Superior temporal gyrus (tissue), 1 donor: ENCODE results near the gene SFT2D3.

ENCODE experiments used
- DNase-seq: peaks from one replicate; pipeline ENCODE4 v3.0.0-alpha.2; 2016; ENCODE audit errors: extremely low spot score

The SFT2D3 gene

DNA sequence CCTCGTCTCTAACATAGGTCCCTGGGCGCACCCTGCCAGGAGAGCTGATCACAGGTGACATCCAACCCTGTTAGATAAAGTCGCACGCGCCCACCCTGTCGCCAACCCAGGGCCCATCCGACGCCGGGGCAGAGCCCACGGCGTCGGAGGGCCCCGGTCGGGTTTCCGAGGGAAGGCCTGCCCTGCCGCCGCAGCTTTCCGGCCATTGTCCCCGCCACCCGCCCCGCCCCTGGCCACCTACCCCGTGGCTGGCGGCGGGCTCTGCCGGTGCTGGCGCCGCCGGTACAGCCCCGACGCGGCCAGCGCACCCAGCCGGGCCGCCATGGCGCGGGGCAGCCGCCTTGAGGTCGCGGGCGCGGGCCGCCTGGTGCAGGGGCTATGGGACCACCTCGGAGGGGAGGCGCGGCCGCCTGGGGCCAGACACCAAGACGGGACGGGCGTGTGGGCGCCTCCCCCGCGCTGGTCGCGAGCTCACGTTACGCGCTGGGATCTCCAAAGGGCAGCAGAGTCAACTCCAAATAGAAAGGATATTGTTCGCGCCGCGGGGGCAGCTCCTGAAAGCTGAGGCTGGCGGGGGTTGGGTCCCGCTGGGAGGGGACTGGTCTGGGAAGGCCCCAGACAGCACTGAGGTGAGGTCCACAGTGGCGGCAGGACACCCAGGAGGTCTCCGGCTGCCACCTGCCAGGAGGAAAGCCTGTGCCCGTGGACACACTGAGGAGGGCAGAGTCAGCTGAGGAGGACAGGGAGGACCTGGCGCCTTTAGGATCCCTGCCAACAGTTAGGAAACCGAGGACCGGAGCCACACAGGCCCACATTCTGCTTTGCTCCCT lies 37.0 kb upstream of the SFT2D3 start:
- no peak for DNase-seq

DNA sequence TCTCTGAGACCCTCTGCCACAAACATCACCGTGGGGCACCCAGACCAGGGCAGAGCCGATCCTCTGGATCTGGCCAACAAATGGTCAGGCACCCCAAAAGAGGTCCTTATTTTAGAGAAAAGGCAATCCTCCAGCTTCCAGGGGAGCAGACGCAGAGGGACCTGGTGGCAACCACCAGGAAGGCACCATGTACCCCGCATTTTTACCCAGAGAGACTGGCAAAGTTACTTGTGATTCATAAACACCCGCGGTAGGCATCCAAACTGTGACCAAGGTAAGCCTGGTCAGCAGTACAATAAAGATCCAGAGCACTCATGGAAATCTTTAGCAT lies 36.4 kb upstream of the SFT2D3 start:
- no peak for DNase-seq

DNA sequence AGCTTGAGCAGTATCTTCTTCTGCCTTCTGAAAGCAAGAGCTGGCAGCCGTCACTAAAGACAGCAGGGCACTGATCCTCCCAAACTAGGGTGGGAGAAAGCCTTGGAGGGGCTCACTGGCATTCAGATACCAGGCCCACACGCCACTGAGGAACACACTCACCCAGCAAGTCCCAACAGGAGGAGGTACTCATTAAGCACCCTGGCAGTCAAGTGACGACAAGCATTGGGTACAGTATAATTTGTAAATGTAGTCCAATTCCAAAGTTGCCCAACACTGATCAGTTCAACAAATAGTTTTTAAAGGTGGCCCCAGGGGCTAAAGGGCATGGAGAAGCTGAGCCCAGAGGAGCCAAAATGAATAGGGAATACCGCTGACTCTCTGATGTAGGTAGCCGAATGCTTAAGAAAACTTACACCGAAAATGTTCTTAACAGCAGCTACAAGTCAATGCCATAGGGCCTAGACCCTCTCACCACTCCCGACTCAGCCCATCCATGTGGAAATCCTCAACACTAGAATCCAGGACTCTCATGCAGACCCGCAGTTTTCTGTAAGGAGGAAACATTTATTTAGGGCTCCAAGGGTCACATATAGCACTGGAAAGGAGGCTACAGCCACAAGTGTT lies 35.9 kb upstream of the SFT2D3 start:
- DNase-seq, result no peak

DNA sequence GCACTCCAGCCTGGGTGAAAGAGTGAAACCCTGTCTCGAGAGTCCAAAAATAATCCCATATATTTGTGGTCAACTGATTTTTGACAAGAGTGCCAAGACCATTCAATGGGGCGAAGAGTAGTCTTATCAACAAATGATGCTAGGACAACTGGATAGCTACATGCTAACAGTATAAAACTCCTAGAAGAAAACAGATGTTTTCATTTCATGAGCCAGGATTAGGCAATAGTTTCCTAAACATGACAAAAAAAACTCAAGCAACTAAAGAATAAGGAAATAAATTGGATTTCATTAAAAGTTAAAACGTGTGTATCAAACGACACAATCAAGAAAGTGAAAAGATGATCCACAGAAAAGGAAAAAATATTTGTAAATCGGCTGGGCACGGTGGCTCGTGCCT lies 32.2 kb upstream of the SFT2D3 start:
- DNase-seq, result no peak

DNA sequence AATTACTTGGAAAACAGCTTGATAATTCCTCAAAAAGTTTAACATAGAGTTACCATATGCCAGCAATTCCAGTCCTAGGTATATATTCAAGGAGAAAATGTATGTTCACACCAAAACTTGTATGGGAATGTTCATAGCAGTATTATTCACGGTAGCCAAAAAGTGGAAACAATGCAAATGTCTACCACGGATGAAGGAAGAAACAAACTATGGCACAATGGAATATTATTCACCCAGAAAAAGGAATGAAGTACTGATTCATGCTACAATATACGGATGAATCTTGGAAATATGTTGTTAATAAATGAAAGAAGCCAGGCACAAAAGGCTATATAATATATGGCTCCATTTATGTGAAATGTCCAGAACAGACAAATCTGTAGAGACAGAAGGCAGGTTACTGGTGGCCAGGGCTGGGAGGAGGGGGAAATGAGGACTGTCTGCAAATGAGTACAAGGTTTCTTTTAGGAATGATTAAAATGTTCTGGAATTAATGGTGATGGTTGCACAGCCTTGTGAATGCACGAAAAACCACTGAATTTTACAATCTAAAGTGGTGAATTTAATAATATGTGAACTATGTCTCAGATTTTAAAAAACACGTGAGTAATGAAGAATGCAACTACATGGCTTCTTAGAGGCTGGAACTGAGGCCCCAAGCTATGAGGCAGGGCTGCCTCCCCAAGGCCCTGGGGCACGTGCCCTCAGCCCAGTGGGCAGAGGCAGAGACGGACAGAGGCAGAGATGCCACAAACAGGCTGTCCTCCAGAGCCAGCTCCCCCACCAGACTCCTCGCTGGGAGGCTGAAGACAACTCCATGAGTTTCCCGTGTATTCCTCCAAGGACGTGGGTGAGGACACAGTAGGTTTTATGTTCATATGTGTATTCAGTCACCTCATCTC lies 31.0 kb upstream of the SFT2D3 start:
- DNase-seq, result no peak

DNA sequence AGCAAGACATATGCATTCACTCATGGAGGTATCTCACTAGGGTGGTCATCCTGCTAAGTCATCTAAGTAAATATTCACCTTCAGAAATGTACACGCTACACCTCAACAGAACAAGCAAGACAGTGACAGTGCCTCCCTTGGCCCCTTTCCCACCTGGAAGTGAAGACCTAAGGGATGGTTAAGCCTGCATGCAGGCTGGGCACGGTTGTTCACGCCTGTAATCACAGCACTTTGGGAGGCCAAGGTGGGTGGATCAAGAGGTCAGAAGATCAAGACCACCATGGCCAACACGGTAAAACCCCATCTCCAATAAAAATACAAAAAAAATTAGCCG lies 30.4 kb upstream of the SFT2D3 start:
- DNase-seq, result no peak

DNA sequence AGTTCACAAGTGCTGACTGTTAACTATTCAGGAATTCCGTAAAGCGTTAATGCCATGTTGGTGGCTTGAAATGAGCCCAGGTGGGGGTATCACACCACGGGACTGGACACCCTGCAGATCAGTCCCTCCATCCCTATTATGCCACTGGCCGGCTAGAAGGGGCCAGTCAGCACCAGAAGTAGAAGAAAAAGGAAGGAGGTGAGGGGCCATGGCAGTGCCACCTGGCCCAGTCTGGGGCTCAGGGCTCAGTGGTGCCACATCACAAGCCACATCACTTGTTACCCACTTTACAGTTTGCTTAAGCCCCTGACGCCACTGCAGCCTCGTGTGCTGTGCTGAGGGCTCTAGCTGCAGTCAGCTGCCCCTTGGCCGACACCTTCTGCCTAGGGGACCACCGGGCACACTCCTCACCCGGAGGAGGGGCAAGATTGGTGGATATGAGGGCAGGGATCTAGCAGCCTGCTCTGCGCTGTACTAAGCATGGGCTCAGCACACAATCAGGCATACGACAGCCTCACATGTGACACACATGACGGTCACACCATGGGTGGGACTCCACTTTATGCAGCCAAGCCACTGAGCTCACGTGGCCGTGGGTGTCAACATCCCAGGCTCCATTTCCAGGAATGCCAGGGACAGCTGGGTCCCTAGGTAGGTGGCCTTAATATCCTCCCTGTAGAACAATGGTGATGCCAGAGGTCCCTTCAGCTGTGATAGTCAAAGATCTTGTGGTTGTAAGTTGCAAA lies 29.6 kb upstream of the SFT2D3 start:
- no peak for DNase-seq

DNA sequence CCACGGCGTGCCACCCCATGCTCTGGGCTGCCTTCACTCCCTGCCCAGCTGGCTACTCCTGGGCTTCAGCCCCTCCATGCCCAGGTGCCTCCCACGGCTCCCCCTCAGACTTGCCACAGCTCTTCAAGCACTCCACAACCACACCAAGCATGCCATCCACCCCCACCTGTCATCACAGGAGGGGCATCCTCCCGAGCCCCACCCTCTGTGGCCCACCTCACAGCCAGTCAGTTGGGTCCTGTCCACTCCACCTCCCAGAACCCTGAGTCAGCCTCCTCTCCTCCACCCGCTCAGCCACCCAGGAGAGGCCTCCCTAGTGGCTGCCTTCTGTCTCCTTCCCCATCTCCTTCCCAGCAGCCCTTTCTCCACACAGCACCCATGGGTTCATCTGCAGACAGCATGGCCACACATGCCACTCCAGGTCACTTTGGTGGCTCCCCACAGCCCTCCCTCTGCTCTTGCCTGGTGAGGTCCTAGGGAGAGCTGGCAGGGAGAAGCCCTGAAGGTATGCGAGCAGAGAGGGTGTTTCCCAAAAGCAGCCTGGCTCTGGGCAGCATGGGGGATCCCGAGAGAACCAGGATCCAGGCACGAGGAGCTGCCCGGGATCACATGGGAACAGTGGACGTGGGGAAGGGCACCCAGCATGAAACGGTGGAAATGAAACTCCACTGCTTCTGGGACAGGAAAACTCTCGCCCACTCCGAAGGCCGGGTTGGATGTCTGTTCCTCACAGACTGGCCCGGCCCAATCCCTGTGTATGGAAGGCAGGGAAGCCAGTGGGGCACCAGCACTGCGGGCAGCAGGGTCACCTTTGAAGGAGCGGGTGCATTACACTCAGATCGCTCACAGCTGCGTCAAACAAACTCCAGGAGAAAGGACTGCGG lies 28.7 kb upstream of the SFT2D3 start:
- DNase-seq, result no peak

DNA sequence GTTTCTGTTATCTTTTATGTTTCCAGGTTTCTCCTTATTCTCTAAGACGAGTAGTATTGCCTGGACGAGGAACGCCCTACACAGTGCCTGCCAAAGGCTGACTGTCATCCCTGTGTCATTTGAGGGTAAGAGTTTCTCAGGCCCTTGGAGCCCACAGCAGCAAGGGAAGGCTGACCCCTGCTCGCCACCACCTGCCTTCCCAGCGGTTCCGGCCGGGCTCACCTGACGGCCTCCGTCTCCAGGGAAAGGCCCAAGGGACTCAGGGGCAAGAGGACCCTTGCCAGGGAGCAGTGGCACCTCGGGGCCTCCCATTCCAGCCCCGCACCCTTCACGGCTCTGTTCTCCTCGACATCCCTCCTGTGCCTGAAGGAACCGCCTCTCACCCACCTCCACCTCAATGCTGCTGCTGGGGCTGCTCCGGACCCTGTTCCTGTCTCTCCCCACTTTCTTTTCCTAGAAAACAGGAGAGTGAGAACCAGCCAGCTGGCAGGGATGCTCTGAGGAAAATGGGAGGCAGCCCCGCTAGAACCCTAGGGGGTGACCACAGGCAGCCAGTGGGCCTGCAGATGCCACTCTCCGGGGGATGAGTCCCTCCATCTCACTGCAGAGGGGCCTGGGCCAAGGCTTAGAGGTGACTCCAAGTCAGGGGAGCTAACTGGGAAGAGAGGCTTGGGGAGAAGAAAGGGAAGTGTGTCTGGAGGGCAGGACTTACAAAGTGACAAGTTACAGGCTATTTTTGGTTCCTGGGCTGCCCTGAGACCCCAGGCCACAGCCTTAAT lies 27.8 kb upstream of the SFT2D3 start:
- no peak for DNase-seq

DNA sequence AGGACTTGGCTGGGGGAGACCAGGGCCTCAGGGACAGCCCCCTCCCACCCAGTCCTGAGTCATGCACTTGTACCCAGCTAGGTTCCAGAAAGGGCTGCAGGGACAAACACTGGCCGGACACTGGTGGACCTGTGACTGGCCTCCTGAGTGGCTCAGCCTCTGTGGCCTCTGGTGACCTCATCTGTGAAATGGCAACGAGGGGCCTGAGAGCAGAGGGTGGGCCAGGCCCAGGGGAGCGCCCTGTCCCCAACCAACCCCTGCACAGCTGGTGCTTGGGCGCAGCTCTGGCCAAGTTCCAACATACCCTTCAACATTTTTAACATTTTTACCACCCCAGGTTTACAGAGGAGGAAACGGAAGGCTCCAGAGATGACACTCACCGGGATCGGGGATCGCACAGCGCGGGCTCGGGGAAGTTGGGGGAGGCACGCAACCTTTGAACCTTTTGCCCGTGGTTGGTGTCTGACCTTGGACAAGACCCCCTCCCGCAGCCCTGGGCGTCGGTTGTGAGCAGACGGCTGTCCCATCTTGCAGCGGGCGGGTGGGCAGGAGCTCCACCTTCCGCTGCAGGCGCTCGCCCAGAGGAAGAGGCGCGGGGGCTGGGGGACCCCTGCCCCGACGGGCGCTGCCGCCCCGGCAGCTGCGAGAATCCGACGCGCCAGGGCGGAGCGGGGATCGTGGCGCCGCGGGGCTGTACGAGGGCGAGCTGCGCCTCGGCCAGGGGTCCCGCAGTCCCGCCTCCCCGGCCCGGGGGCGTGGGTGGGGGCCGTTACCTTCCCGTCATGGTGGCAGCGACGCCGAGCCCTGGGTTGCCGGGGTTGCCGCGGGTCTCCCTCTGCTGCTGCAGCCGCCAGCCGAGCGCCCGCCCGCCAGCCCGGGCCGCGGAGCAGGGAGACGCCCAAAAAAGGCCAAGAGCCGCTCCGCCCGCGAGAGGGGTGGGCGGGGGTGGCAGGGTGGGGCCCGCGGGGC lies 26.8 kb upstream of the SFT2D3 start:
- DNase-seq, result no peak

DNA sequence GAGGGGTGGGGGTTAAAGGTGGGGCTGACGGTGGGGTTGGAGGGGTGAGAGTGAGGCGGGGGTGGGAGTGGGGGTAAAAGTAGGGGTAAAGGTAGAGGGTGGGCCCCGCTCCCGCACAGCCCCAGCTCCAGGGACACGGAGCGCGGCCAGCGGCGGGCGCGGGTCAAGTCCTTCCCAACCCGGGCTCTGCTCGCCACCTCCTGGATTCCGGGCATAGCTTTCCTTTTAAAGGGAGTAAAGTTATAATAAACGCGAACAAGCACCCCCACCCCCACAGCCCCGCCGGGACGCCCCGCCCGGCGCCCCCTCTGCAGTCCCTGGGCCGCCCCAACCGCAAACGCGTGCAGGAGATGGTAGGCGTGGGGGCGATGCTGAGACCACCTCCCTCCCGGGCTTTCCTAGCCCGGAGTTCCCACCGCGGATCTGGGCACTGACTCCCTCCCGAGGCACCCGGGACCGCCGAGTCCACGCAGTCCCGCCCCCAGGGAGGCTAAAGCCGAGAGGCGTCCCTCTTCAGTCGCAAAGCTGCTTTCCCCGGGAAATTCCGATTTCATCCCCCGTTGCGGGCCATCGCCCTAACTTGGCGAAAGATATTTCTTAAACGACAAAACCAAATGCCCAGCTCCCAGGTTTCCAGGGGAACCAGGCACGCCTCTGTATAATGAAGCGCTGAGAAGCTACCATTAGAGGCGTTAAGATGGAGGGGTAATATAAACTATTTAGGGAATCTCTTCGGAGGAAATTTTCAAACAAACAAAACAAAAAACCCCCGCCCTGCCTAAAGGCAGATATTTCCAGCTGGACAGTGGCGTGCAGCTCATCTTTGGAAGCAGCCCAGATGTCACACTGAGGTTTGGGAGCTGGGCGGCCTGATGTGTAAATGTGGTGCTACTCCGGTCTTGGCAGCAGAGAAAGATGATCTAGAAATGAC lies 25.7 kb upstream of the SFT2D3 start, which contains the start of gene LIMS2:
Gene LIMS2 (minus strand): TSS at position 200 of the 931 bp plus-strand sequence. CDS start 506 bp downstream, outside the sequence.
- DNase-seq, result peak; percentile 16

DNA sequence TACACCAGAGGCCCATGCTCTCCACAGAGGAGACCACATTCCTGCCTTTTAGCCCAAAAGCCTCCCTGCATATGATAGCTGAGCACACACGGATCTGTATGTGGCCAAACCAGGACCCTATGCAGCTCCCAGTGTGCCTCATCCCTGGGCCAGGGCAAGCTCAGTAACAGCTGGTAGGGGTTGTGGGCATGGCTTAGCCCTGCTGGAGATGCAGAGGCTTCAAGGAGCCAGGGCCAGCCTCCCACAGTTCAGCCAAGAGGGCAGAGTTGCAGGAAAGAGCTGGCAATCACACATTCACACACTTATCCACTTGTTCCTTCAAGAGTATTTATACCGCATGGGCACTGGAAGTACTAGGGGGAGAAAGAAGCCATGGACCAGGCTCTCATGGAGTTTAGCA lies 24.4 kb upstream of the SFT2D3 start:
- DNase-seq, result no peak

DNA sequence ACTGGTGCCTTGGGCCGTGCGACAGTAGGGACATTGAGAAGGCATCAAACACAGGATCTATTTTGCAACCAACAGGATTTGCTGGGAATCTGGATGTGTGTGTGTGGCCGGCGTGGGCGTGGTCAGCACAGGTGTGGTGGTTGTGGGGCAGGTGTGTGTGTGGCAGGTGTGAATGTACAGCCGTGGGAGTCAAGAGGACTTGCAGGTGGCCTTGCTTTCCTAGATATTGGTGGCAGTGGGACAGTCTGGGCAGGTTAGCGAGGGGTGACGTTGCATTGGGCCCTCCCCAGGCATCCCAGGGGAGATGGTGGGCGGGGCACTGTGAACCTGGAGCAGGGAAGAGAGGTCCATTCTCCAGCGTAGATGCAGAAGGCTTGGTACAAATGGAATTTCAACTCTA lies 22.8 kb upstream of the SFT2D3 start:
- no peak for DNase-seq

DNA sequence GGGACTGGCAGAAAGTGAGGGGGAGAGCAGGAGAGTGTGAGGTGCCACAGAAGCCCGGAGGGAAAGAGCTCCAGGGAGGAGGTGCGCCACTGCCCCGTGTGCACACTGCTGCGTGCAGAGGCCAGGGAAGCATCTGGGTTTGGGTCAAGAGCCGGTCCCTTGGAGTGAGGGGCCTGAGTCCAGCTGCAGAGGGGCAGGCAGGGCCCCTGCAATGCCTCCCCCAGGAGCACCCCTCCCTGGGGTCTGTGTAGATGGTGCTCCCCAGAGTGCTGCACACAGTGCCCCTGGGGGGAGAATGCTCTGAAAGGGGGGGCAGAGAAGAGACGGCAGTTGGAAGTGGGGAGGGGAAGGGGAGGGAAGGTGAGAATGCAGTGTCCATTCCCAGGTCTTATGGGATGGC lies 22.3 kb upstream of the SFT2D3 start:
- no peak for DNase-seq

DNA sequence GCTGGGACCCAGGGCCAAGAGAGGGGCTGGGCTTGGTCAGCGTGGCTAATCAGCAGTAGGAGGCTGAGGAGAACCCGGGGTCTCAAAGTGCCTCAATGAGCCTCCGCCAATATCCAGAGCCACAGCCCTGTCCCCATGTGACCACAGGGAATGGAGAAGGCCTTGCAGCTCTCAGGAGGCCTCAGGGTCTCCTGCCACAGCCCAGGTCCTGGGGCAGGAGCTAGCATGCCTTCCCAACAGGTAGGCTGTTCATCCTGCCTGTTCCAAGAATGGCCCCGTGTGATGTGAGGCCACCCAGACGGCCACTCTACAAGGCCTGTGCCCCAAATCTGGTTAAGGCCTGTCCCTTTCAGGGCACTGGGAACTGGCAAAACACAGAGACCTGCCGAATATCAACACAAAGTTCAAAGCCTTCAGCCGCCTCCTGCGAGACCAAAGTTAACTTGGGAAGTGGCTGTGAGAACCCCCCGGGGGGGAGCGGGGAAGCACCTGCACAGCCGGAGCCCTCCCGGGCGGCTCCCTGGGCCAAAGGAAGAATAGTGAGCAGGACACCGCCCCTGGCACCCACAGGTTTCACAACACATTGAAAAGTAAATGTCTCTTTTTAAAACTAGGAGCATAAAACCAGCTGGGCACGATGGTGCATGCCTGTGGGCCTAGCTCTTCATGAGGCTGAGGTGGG lies 21.5 kb upstream of the SFT2D3 start:
- DNase-seq, result no peak

DNA sequence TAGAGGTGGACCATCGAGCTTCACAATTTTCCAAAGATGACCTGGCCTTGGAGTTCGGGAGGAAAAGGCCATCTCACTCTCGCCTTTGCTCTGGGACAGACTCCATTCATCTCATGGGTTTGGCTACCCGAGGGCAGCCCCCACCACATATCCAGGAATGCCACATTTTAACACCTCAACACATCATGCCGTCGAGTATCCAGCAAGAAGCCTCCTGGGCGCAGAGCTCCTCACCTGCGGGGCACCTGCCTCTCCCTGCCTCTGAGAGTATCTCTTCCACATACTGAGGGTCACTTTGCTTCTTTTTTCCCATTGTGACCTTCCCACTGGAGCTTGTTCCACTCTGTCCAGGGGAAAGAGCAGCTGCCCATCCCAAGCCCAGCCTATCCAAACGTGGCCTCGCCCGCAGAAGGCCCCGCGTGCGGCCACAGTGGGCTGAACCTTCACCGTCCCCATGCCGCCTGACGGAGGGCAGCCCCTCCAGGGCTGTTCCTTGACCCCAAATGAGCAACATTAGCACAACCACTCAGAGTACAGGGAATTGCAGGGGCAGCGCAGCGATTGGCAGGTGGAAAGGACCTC lies 20.5 kb upstream of the SFT2D3 start:
- DNase-seq, result no peak

DNA sequence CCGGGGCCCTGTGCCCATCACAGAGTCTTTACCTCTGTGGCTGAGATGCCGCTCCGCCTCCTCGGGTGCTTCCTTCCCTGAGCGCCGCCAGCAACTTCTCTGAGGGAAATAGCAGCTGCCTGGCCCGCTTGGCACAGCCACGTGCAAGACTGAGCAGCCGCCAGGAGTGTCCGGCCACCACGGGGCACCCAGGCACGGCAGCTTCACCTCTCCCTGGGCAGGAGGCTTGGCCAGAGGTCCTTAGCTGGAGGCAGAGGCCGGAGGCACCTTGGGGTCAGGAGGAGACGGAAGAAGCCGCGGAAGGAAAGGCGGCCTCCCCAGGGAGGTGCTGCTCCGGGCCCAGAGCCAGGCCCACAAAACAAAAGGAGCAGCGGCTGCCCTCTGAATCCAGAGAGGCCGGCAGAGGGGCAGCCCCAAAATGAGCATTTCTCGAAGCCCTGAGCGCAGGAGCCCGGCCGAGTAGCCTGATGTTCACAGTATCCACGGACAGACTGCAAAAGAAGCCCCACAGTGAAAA lies 20.0 kb upstream of the SFT2D3 start:
- no peak for DNase-seq
